GM12865 (cell line): ENCODE data around the gene TPSB2.
"Not testable (repeated sequence)": the region's sequence is repeated elsewhere in the genome, so short reads cannot be mapped to it uniquely, and the experiment has no call there.

ENCODE experiments used
- DNase-seq: peaks from one replicate; pipeline ENCODE4 v3.0.0; 2010; ENCODE audit warnings: low read depth
- H3K4me3 ChIP-seq: 2 replicates; pipeline ENCODE4 v1.5.1; 2011; ENCODE audit warnings: mild to moderate bottlenecking, low read depth, low read length, control low read depth
- TF ChIP-seq, protein P1 (sequence below): IDR thresholded peaks from 2 replicates; pipeline ENCODE4 v1.5.1; 2011; ENCODE audit warnings: low read length, control low read depth, low read depth, inconsistent platforms; ENCODE audit not compliant: insufficient read depth; ENCODE audit errors: missing control alignments

Gene TPSB2

DNA sequence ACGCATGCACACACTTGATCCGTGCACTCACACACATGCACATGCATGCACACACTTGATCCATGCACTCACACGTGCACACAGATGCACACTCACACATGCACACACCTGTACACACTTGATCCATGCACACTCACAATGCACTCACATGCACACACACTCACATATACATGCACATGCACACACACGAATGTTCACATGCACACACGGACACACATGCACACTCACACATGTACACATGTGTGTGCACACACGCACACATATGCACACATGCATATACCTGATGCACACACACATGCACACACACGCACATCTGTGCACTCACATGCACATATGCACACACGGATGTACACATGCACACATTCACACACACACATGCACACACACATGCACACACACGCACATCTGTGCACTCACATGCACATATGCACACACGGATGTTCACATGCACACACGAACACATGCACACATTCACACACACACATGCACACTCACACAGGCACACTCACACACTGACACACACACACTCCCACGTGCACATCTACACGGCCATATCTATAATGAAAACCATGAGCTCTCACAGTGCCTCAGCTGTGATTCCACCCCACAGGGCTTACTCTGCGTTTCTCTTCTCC, 18.0 kb upstream of the TPSB2 start:
- H3K4me3 ChIP-seq, DNase-seq: not testable (repeated sequence)

DNA sequence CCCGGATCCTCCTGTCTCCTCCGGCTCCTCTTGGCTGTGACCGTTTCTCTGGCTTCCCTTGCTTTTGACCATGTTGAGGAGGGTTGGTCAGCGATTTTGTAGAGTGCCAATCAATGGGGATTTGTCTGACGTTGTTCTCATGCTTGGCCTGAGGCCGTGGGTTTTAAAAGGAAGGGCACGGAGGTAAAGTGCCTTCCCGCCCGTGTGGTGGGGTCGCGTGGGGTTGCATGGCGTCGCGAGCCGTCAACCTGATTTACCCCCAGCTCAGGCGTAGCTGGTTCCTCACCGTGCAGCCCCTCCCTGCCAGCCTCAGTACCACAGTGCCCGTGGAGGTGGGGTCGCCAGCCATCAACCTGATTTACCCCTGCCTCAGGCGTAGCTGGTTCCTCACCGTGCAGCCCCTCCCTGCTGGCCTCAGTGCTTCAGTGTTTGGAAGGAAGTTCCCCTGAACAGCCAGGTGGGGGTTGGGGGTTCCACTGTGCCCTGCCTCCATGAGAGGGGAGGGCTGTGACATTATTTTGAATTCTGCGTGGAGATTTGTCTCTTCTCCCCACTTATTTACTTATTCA, 15.6 kb upstream of the TPSB2 start:
- TF ChIP-seq, protein P1, sequence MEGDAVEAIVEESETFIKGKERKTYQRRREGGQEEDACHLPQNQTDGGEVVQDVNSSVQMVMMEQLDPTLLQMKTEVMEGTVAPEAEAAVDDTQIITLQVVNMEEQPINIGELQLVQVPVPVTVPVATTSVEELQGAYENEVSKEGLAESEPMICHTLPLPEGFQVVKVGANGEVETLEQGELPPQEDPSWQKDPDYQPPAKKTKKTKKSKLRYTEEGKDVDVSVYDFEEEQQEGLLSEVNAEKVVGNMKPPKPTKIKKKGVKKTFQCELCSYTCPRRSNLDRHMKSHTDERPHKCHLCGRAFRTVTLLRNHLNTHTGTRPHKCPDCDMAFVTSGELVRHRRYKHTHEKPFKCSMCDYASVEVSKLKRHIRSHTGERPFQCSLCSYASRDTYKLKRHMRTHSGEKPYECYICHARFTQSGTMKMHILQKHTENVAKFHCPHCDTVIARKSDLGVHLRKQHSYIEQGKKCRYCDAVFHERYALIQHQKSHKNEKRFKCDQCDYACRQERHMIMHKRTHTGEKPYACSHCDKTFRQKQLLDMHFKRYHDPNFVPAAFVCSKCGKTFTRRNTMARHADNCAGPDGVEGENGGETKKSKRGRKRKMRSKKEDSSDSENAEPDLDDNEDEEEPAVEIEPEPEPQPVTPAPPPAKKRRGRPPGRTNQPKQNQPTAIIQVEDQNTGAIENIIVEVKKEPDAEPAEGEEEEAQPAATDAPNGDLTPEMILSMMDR = no peak
- no peak for DNase-seq

GRCh38 chr16:1244881-1245280, 14.9 kb upstream of the TPSB2 start:
- TF ChIP-seq, protein P1 = no peak
- H3K4me3 ChIP-seq = no peak overlapping the region
- no peak for DNase-seq

More for the DNA sequence above, 15.6 kb upstream of the TPSB2 start:
- H3K4me3 ChIP-seq = no peak overlapping the region

DNA sequence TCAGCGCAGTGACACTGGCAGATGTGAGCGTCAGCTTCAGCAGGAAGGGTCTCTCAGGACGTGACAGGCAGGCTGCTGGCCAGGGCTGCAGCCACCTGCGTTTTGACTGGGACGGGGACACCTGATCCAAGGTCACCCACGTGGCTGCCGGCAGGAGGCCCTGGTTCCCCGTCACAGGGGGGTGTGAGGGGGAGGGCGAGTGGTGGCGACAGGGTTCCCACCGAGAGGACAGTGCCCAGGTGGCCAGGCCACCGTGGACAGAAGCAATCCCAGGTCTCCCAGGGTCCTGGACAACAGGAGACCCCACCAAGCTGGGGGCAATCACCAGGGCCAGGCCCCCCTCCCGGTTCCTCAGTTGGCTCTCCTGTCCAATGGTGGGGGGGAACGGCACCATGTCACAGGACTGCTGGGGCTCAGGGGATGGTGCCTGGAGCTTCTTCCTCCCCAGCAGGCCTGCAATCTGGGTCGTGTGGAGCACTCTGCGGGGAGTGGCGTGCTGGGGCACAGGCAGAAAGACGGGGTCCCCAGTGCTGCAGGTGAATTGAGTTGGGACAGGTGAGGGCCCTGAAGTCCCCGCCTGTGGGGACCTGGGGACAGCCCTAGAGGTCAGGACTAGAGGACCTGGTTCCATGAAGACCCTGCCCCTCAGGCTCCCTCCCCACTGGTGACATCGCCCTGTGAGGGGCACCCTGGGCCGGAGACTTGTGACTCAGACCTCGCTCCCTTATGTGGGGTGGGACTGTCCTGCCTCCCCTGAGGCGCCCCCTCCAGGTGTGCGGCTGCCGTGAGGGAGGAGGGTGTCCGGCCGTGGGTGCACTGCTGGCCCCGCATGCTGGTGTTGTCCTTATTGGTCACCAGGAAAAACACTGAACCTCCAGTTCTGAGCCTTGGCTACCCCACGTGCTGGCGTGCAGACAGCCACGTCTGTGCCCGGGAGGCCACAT, 14.2 kb upstream of the TPSB2 start:
- not testable (repeated sequence) for DNase-seq

DNA sequence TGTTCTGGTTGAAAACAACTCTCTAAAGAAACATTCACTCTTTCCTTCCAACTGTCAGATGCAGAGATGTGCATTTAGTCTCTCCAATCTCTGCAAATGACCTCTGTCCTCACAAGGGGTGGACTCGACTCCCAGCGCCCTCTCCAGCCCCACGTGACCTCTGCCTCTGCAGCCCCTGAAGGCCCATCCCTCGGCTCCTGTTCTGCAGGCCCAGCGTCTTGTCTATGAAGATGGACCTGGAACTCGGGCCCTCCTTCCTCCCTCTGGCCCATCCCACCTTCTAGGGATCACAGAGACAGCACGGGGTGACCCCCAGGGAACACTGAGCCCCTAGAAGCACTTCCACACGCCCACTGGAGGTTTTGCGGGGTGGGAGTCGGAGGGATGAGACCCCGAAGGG, 13.4 kb upstream of the TPSB2 start:
- not testable (repeated sequence) for H3K4me3 ChIP-seq, DNase-seq

More for the DNA sequence above, 14.2 kb upstream of the TPSB2 start:
- not testable (repeated sequence) for H3K4me3 ChIP-seq

- DNase-seq = not testable (repeated sequence)
These were observed 11.1 kb upstream of the TPSB2 start for GRCh38 chr16:1241081-1241480.

DNA sequence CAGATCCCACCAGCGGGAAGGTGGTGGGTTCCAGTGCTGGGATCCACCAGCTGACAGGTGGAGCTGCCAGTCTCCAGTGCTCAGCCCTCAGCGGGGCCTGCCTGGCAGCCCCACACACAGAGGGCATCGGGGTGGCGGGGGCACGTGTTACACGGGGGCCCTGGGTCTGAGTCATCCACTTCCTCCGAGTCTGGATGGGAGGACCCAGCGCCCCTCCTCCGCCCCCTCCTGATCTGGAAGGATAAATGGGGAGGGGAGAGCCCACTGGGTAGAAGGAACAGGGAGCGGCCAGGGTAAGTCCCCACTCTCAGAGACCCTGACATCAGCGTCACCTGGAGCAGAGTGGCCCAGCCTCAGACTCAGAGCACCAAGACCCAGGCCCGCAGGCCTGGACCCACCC, 10.5 kb upstream of the TPSB2 start, which contains the start of gene TPSAB1:
TSS of gene TPSAB1 (plus strand) at position 270 of the 400 bp plus-strand sequence. CDS start 234 bp downstream, outside the sequence.
- DNase-seq, H3K4me3 ChIP-seq: not testable (repeated sequence)

More at GRCh38 chr16:1241081-1241480, 11.1 kb upstream of the TPSB2 start:
- not testable (repeated sequence) for H3K4me3 ChIP-seq

GRCh38 chr16:1239575-1239974, 9.6 kb upstream of the TPSB2 start:
- DNase-seq, H3K4me3 ChIP-seq: not testable (repeated sequence)

GRCh38 chr16:1238909-1239308, 8.9 kb upstream of the TPSB2 start:
- DNase-seq = not testable (repeated sequence)

GRCh38 chr16:1237990-1238389, 8.0 kb upstream of the TPSB2 start:
- TF ChIP-seq, protein P1 = no peak
- H3K4me3 ChIP-seq = no peak overlapping the region
- no peak for DNase-seq

More at GRCh38 chr16:1238909-1239308, 8.9 kb upstream of the TPSB2 start:
- not testable (repeated sequence) for H3K4me3 ChIP-seq

GRCh38 chr16:1236659-1237058, 6.7 kb upstream of the TPSB2 start:
- DNase-seq, H3K4me3 ChIP-seq: not testable (repeated sequence)

DNA sequence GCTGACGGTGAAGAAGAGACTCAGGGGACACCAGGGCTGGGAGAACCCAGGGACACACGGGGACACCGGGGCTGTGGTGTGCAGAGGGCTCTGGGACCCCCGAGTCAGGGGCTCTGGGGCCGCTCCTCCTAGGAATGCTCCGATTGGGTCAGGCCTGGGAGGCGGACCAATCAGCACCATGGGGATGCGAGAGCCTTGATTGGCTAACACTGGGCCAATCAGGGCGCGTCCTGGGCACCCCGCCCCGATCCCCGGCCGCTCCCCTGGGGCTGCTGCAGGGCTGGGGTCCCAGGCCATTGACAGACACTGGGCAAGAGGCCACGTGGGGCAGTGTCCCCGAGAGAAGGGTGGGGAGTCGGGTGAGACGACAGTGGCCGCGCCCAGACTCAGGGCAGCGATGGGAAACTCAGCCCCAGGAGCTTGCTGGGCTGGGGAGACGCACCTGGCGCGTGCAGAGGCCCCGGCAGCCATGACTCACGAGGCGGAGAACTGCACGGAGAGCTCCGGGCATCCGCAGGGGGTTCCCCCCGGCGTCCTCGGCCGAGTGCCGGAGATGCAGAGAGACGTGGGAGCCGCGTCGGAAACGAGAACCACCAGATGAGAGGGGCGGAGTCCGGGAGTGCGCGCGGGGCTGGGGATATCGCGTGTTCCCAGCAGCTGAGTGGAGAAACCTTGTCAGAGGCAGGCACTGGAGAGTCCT, 2.2 kb upstream of the TPSB2 start:
- H3K4me3 ChIP-seq, DNase-seq: not testable (repeated sequence)

- DNase-seq, H3K4me3 ChIP-seq: not testable (repeated sequence)
These were observed 1.3 kb upstream of the TPSB2 start for GRCh38 chr16:1231301-1231700.

DNA sequence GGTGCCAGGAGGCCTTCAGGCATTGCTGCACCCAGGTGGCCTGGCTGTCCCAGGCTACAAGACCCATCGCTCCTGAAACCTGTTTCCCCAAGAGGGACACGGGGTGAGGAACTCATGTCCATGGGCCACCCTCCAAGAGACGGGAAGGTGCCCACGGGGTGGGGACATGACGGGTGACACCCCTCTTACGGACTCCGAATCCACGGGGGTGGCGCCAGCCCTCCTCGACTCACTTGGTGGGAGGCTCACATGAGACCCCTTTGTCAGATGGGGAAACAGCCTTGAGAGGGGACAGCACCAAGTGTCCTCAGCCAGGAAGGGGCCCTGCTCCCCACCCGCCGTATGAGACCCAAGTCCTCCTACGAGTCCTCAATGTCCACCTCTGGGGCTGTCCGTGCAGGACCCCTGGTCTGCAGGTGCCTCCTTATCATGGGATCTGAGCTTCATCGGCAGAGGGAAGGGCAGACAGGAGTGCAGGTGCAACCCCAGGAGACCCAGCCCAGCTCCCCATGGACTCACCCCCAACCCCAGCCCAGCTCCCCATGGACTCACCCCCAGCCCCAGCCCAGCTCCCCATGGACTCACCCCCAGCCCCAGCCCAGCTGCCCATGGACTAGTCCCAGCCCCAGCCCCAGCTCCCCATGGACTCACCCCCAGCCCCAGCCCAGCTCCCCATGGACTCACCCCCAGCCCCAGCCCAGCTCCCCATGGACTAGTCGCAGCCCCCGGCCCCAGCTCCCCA, 658 bp upstream of the TPSB2 start:
- H3K4me3 ChIP-seq, DNase-seq: not testable (repeated sequence)
